Upper lobe of left lung (tissue), 4 donors: ENCODE results near the gene B4GALNT4.

Source experiments
- CTCF ChIP-seq, 6 experiments: fragments of 450-650 bp in 4 of 6; fragments of 200-600 bp in 2 of 6; sonication (generic) in 2 of 6; IDR thresholded peaks; one replicate each; pipeline ENCODE4 v1.5.1; 2016 to 2019; ENCODE audit warnings: antibody characterized with exemption in 6 of 6
- POLR2AphosphoS5 ChIP-seq, 2 donors: sonication (generic); formaldehyde crosslinking; IDR thresholded peaks; one replicate each; pipeline ENCODE4 v1.5.1; 2017; ENCODE audit warnings: antibody characterized with exemption in 2 of 2

- no peak for TF ChIP-seq CTCF (IDR thresholded peaks at IDR 0.05)
- TF ChIP-seq POLR2AphosphoS5 (IDR thresholded peaks at IDR 0.05) = no peak
Measured at GRCh38 chr11:429931-430456, 60.7 kb downstream of the B4GALNT4 start.
